Fibroblast of lung (primary cell): ENCODE data around the gene ADCY5.

Source experiments
- CTCF ChIP-seq, 2 donors: IDR thresholded peaks in 1 of 2; conservative IDR thresholded peaks in 1 of 2; 1 replicate in 1 of 2; 2 replicates in 1 of 2; pipeline ENCODE4 v1.5.1; 2011 to 2012; ENCODE audit warnings: low read length in 2 of 2, control low read depth in 1 of 2, inconsistent platforms in 1 of 2, low read depth in 1 of 2, mild to moderate bottlenecking in 1 of 2
- EZH2 ChIP-seq: IDR thresholded peaks from 2 replicates; pipeline ENCODE4 v1.5.1; 2012; ENCODE audit warnings: low read length, control low read depth, mild to moderate bottlenecking; ENCODE audit errors: missing control alignments

GRCh38 chr3:123412076-123412475 is 36.8 kb downstream of the ADCY5 start:
- no peak for TF ChIP-seq CTCF (conservative IDR thresholded peaks at IDR 0.05 in 1 of 2, IDR thresholded peaks at IDR 0.05 in 1 of 2; ENCODE audit: low read depth in 1 of 2, low read length in 2 of 2)
- no peak for TF ChIP-seq EZH2
